HCT116 (cell line): ENCODE results near the gene PFN2. TPM values are rescaled to one million over a fixed set of nuclear protein-coding genes. Genes with fewer than 3 reads are reported as not detected.

ENCODE experiments used
- ATAC-seq: fragments of 200-7000 bp; cut with Tn5 transposase; 2 replicates; pipeline ENCODE4 v1.9.1; 2020; ENCODE audit warnings: mild to moderate bottlenecking, moderate library complexity
- BruUV-seq: library from RNA; stranded (reverse); fragments of 400-500 nt; replicated peaks from 2 replicates; lab custom pipeline; 2021; lab: Mats Ljungman, UMichigan
- CTCF ChIA-PET: fragments of 300-600 bp; sonication (Branson Sonifier 250); formaldehyde crosslinking; loops from one replicate; lab custom pipeline; 2021; ENCODE audit warnings: antibody characterized with exemption; lab: Charles Lee
- POLR2A ChIA-PET: fragments of 300-600, 350-600 bp; sonication (Branson Sonifier 250); formaldehyde crosslinking; loops from one replicate; lab custom pipeline; 2021; ENCODE audit warnings: antibody characterized with exemption; lab: Charles Lee
- RAD21 ChIA-PET, 2 experiments: fragments of 300-600 bp; sonication (Branson Sonifier 250); formaldehyde crosslinking; loops; one replicate each; lab custom pipeline; 2023; ENCODE audit warnings: low total read pairs in 2 of 2; ENCODE audit not compliant: uncharacterized antibody in 2 of 2, unreplicated experiment in 2 of 2, low non-redundant PET in 1 of 2; lab: Charles Lee
- DNase-seq: peaks from one replicate; pipeline ENCODE4 v3.0.0-alpha.2; 2010; ENCODE audit warnings: low read depth, low spot score
- H2AFZ ChIP-seq: fragments of 200-600 bp; shearing (Covaris generic), sonication (generic); 2 replicates; pipeline ENCODE4 v1.6.1; 2017; ENCODE audit warnings: low read depth, mixed run types, mixed read lengths, antibody characterized with exemption, low read length; ENCODE audit not compliant: poor library complexity, severe bottlenecking
- H3K27ac ChIP-seq: 2 replicates; pipeline ENCODE4 v1.5.1; 2012; ENCODE audit warnings: low read depth, low read length
- H3K27me3 ChIP-seq: fragments of 200-600 bp; sonication (generic); 2 replicates; pipeline ENCODE4 v1.6.1; 2016; ENCODE audit warnings: mixed run types, low read length, mixed read lengths; ENCODE audit not compliant: insufficient read depth
- H3K36me3 ChIP-seq, 2 experiments: fragments of 200-500 bp in 1 of 2; fragments of 200-600 bp in 1 of 2; sonication (Bioruptor generic) in 1 of 2; sonication (generic) in 1 of 2; 2 replicates each; pipeline versions ENCODE4 v1.5.1 to v1.6.1; 2014 to 2016; ENCODE audit warnings: low read length in 2 of 2, inconsistent platforms in 1 of 2, mixed read lengths in 1 of 2, mixed run types in 1 of 2; ENCODE audit not compliant: insufficient read depth in 2 of 2, control insufficient read depth in 1 of 2
- H3K4me1 ChIP-seq, 2 experiments: fragments of 200-600 bp in 1 of 2; sonication (generic) in 1 of 2; 2 replicates each; pipeline versions ENCODE4 v1.5.1 to v1.6.1; 2012 to 2017; ENCODE audit warnings: low read length in 2 of 2, inconsistent platforms in 1 of 2, mild to moderate bottlenecking in 1 of 2, mixed read lengths in 1 of 2, mixed run types in 1 of 2, moderate library complexity in 1 of 2; ENCODE audit not compliant: insufficient read depth in 2 of 2, control insufficient read depth in 1 of 2
- H3K4me2 ChIP-seq: fragments of 200-600 bp; sonication (generic); 2 replicates; pipeline ENCODE4 v1.6.1; 2017; ENCODE audit warnings: mixed run types, low read length, mixed read lengths
- H3K4me3 ChIP-seq, 2 experiments: fragments of 200-600 bp in 1 of 2; sonication (generic) in 1 of 2; replicated peaks in 1 of 2; 2 replicates each; pipeline ENCODE4 v1.5.1; 2011 to 2016; ENCODE audit warnings: low read length in 2 of 2, control low read depth in 1 of 2, low read depth in 1 of 2, mild to moderate bottlenecking in 1 of 2, mixed read lengths in 1 of 2, mixed run types in 1 of 2
- H3K79me2 ChIP-seq: fragments of 200-600 bp; sonication (generic); 2 replicates; pipeline ENCODE4 v1.6.1; 2017; ENCODE audit warnings: mild to moderate bottlenecking, mixed run types, low read length, moderate library complexity, mixed read lengths; ENCODE audit not compliant: insufficient read depth
- H3K9ac ChIP-seq: fragments of 200-600 bp; sonication (generic); 2 replicates; pipeline ENCODE4 v1.6.1; 2016; ENCODE audit warnings: low read length, mixed read lengths
- H3K9me2 ChIP-seq: fragments of 200-600 bp; sonication (generic), shearing (Covaris generic); 2 replicates; pipeline ENCODE4 v1.6.1; 2017; ENCODE audit warnings: mixed run types, mild to moderate bottlenecking, moderate library complexity; ENCODE audit not compliant: insufficient read depth
- H3K9me3 ChIP-seq, 2 experiments: fragments of 200-500 bp in 1 of 2; fragments of 200-600 bp in 1 of 2; sonication (Bioruptor generic) in 1 of 2; sonication (generic) in 1 of 2; 2 replicates each; pipeline ENCODE4 v1.6.1; 2014 to 2017; ENCODE audit warnings: low read length in 2 of 2, mixed read lengths in 2 of 2, inconsistent platforms in 1 of 2, low read depth in 1 of 2, mild to moderate bottlenecking in 1 of 2, mixed run types in 1 of 2, moderate library complexity in 1 of 2; ENCODE audit not compliant: control insufficient read depth in 1 of 2, insufficient read depth in 1 of 2
- H4K20me1 ChIP-seq: fragments of 200-600 bp; sonication (generic), shearing (Covaris generic); 2 replicates; pipeline ENCODE4 v1.6.1; 2017; ENCODE audit warnings: mixed run types, mild to moderate bottlenecking, moderate library complexity; ENCODE audit not compliant: insufficient read depth
- CBX3 ChIP-seq: IDR thresholded peaks from 2 replicates; pipeline ENCODE4 v1.6.1; 2012; ENCODE audit warnings: low read depth
- CEBPB ChIP-seq: IDR thresholded peaks from 2 replicates; pipeline ENCODE4 v1.6.1; 2012; ENCODE audit warnings: low read depth
- EGR1 ChIP-seq: IDR thresholded peaks from 2 replicates; pipeline ENCODE4 v1.6.1; 2012; ENCODE audit warnings: low read depth
- ELF1 ChIP-seq: IDR thresholded peaks from 2 replicates; pipeline ENCODE4 v1.6.1; 2012; ENCODE audit warnings: low read depth, borderline replicate concordance
- EZH2 ChIP-seq: fragments of 200-600 bp; sonication (generic); IDR thresholded peaks from 2 replicates; pipeline ENCODE4 v1.6.1; 2017; ENCODE audit warnings: antibody characterized with exemption, mixed run types
- EZH2phosphoT487 ChIP-seq: fragments of 200-600 bp; IDR thresholded peaks from 2 replicates; pipeline ENCODE4 v1.6.1; 2018; ENCODE audit warnings: antibody characterized with exemption, borderline replicate concordance
- FOSL1 ChIP-seq: IDR thresholded peaks from 2 replicates; pipeline ENCODE4 v1.6.1; 2012; ENCODE audit warnings: low read depth
- JUND ChIP-seq: IDR thresholded peaks from 2 replicates; pipeline ENCODE4 v1.6.1; 2012
- MAX ChIP-seq: IDR thresholded peaks from 2 replicates; pipeline ENCODE4 v1.6.1; 2012
- POLR2AphosphoS5 ChIP-seq: IDR thresholded peaks from 2 replicates; pipeline ENCODE4 v1.6.1; 2011; ENCODE audit warnings: mild to moderate bottlenecking, low read depth, low read length, moderate library complexity
- RAD21 ChIP-seq: IDR thresholded peaks from 2 replicates; pipeline ENCODE4 v1.6.1; 2012; ENCODE audit warnings: low read depth, mild to moderate bottlenecking
- SIN3A ChIP-seq: IDR thresholded peaks from 2 replicates; pipeline ENCODE4 v1.6.1; 2012; ENCODE audit warnings: low read depth
- SP1 ChIP-seq: IDR thresholded peaks from 2 replicates; pipeline ENCODE4 v1.6.1; 2012; ENCODE audit warnings: low read depth
- SRF ChIP-seq: IDR thresholded peaks from 2 replicates; pipeline ENCODE4 v1.6.1; 2012; ENCODE audit warnings: low read depth
- TCF7L2 ChIP-seq: IDR thresholded peaks from 2 replicates; pipeline ENCODE4 v1.7.0; 2011; ENCODE audit warnings: borderline replicate concordance, inconsistent platforms; ENCODE audit not compliant: insufficient read depth, insufficient read length; ENCODE audit errors: extremely low read depth
- ZFX ChIP-seq: fragments of 450-650 bp; IDR thresholded peaks from 2 replicates; pipeline ENCODE4 v1.6.1; 2017
- ZNF274 ChIP-seq: fragments of 200-500 bp; sonication (Bioruptor generic); IDR thresholded peaks from 2 replicates; pipeline ENCODE4 v1.6.1; 2014; ENCODE audit warnings: mild to moderate bottlenecking, low read depth, low read length, inconsistent platforms
- intact Hi-C: fragments of 100-400 bp; cut with micrococcal nuclease; formaldehyde crosslinking; loops from 2 replicates; pipeline ENCODE4 v1.10.0; 2022
- total RNA-seq: library from RNA; stranded (reverse); gene quantifications from one replicate; pipeline ENCODE4 v1.2.1, GENCODE V29; 2021; ENCODE audit not compliant: unreplicated experiment
- TF ChIP-seq, protein P1 (sequence below), 3 experiments: fragments of 200-600 bp in 1 of 3; sonication (generic) in 1 of 3; IDR thresholded peaks in 2 of 3; conservative IDR thresholded peaks in 1 of 3; 2 replicates each; pipeline ENCODE4 v1.5.1; 2012 to 2017; ENCODE audit warnings: low read depth in 2 of 3, low read length in 2 of 3, antibody characterized with exemption in 1 of 3, borderline replicate concordance in 1 of 3, control low read depth in 1 of 3, mild to moderate bottlenecking in 1 of 3, mixed read lengths in 1 of 3, mixed run types in 1 of 3, moderate library complexity in 1 of 3; ENCODE audit not compliant: insufficient read depth in 1 of 3
- TF ChIP-seq, protein P2 (sequence below): IDR thresholded peaks from 2 replicates; pipeline ENCODE4 v1.6.1; 2012; ENCODE audit warnings: low read depth

PFN2 gene
- total RNA-seq, 1 experiment from 2014 or later, result 131 TPM

- peaks cover 4 to 8% of the 10 kb centered on the region in 2 experiments; a peak in 3 of 4 replicates for H3K4me1 ChIP-seq
- BruUV-seq, result no TSS peak
- ATAC-seq, result no peak
- DNase-seq, result no peak
- no peak overlapping the region for H3K27ac ChIP-seq
- peaks cover 22 to 49% of the 10 kb centered on the region in 2 experiments for H3K36me3 ChIP-seq
- no peaks in the 10 kb centered on the region for H3K27me3 ChIP-seq
- TF ChIP-seq, protein P1, sequence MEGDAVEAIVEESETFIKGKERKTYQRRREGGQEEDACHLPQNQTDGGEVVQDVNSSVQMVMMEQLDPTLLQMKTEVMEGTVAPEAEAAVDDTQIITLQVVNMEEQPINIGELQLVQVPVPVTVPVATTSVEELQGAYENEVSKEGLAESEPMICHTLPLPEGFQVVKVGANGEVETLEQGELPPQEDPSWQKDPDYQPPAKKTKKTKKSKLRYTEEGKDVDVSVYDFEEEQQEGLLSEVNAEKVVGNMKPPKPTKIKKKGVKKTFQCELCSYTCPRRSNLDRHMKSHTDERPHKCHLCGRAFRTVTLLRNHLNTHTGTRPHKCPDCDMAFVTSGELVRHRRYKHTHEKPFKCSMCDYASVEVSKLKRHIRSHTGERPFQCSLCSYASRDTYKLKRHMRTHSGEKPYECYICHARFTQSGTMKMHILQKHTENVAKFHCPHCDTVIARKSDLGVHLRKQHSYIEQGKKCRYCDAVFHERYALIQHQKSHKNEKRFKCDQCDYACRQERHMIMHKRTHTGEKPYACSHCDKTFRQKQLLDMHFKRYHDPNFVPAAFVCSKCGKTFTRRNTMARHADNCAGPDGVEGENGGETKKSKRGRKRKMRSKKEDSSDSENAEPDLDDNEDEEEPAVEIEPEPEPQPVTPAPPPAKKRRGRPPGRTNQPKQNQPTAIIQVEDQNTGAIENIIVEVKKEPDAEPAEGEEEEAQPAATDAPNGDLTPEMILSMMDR (IDR thresholded peaks at IDR 0.05 in 2 of 3, conservative IDR thresholded peaks at IDR 0.05 in 1 of 3; ENCODE audit: borderline replicate concordance in 1 of 3, insufficient read depth in 1 of 3, low read depth in 2 of 3, low read length in 2 of 3), result no peak
- TF ChIP-seq ZFX (no peak), SRF (no peak), MAX (no peak), EGR1 (no peak), FOSL1 (no peak), POLR2AphosphoS5 (no peak), EZH2phosphoT487 (no peak), SP1 (no peak), TCF7L2 (no peak), CEBPB (no peak), SIN3A (no peak), RAD21 (no peak), JUND (no peak), ZNF274 (no peak), EZH2 (no peak), ELF1 (no peak), CBX3 (no peak)
- TF ChIP-seq, protein P2, sequence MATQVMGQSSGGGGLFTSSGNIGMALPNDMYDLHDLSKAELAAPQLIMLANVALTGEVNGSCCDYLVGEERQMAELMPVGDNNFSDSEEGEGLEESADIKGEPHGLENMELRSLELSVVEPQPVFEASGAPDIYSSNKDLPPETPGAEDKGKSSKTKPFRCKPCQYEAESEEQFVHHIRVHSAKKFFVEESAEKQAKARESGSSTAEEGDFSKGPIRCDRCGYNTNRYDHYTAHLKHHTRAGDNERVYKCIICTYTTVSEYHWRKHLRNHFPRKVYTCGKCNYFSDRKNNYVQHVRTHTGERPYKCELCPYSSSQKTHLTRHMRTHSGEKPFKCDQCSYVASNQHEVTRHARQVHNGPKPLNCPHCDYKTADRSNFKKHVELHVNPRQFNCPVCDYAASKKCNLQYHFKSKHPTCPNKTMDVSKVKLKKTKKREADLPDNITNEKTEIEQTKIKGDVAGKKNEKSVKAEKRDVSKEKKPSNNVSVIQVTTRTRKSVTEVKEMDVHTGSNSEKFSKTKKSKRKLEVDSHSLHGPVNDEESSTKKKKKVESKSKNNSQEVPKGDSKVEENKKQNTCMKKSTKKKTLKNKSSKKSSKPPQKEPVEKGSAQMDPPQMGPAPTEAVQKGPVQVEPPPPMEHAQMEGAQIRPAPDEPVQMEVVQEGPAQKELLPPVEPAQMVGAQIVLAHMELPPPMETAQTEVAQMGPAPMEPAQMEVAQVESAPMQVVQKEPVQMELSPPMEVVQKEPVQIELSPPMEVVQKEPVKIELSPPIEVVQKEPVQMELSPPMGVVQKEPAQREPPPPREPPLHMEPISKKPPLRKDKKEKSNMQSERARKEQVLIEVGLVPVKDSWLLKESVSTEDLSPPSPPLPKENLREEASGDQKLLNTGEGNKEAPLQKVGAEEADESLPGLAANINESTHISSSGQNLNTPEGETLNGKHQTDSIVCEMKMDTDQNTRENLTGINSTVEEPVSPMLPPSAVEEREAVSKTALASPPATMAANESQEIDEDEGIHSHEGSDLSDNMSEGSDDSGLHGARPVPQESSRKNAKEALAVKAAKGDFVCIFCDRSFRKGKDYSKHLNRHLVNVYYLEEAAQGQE, result no peak
- H3K9ac ChIP-seq, result no peak overlapping the region
- intact Hi-C loops, result loop anchor here (10.0 kb wide), 2 partner anchors 469 to 531 kb away; no protein-coding TSS in a partner anchor
- H3K9me3 ChIP-seq, result no peaks in the 10 kb centered on the region
- no peaks in the 10 kb centered on the region for H3K9me2 ChIP-seq
- POLR2A ChIA-PET, result no interaction called here
- no peak overlapping the region for H3K4me3 ChIP-seq
- peaks cover 89% of the 10 kb centered on the region for H3K79me2 ChIP-seq
- H4K20me1 ChIP-seq, result peaks cover 15% of the 10 kb centered on the region; the same call in 1 of the 2 replicates
- CTCF ChIA-PET, result no interaction called here
- RAD21 ChIA-PET, result no interaction called here
- H3K4me2 ChIP-seq, result no peak overlapping the region
- no peak overlapping the region for H2AFZ ChIP-seq
Observed at GRCh38 chr3:149963485-149963884, 7.2 kb downstream of the PFN2 start.
